ENCODE data around the gene CEP85L. TPM values are rescaled to one million over a fixed set of nuclear protein-coding genes. Genes with fewer than 3 reads are reported as not detected.
"Not testable (repeated sequence)": the region's sequence is repeated elsewhere in the genome, so short reads cannot be mapped to it uniquely, and the experiment has no call there.

Gene CEP85L
- total and polyA plus RNA-seq, 2 experiments from 2014 or later: 9.1 to 10.1 TPM

DNA sequence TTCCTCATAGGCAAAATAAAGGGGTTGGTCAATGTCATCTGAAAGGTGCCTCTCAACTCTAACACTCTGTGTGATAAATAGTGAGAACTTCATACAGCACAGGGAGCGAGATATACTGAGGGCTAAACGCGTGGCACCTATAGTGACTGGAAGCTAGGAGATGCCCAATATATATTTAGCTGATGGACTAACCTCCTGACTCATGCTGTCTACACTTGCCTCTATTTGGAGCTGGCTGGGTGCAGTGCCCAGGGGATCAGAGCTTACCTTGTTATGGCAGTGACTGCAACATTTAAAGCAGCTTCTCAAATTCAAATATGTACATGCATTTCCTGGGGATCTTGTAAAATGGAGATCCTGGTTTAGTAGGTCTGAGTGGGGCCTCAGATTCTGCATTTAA lies 214.9 kb downstream of the CEP85L start (continued):
- TF ChIP-seq, protein P1, sequence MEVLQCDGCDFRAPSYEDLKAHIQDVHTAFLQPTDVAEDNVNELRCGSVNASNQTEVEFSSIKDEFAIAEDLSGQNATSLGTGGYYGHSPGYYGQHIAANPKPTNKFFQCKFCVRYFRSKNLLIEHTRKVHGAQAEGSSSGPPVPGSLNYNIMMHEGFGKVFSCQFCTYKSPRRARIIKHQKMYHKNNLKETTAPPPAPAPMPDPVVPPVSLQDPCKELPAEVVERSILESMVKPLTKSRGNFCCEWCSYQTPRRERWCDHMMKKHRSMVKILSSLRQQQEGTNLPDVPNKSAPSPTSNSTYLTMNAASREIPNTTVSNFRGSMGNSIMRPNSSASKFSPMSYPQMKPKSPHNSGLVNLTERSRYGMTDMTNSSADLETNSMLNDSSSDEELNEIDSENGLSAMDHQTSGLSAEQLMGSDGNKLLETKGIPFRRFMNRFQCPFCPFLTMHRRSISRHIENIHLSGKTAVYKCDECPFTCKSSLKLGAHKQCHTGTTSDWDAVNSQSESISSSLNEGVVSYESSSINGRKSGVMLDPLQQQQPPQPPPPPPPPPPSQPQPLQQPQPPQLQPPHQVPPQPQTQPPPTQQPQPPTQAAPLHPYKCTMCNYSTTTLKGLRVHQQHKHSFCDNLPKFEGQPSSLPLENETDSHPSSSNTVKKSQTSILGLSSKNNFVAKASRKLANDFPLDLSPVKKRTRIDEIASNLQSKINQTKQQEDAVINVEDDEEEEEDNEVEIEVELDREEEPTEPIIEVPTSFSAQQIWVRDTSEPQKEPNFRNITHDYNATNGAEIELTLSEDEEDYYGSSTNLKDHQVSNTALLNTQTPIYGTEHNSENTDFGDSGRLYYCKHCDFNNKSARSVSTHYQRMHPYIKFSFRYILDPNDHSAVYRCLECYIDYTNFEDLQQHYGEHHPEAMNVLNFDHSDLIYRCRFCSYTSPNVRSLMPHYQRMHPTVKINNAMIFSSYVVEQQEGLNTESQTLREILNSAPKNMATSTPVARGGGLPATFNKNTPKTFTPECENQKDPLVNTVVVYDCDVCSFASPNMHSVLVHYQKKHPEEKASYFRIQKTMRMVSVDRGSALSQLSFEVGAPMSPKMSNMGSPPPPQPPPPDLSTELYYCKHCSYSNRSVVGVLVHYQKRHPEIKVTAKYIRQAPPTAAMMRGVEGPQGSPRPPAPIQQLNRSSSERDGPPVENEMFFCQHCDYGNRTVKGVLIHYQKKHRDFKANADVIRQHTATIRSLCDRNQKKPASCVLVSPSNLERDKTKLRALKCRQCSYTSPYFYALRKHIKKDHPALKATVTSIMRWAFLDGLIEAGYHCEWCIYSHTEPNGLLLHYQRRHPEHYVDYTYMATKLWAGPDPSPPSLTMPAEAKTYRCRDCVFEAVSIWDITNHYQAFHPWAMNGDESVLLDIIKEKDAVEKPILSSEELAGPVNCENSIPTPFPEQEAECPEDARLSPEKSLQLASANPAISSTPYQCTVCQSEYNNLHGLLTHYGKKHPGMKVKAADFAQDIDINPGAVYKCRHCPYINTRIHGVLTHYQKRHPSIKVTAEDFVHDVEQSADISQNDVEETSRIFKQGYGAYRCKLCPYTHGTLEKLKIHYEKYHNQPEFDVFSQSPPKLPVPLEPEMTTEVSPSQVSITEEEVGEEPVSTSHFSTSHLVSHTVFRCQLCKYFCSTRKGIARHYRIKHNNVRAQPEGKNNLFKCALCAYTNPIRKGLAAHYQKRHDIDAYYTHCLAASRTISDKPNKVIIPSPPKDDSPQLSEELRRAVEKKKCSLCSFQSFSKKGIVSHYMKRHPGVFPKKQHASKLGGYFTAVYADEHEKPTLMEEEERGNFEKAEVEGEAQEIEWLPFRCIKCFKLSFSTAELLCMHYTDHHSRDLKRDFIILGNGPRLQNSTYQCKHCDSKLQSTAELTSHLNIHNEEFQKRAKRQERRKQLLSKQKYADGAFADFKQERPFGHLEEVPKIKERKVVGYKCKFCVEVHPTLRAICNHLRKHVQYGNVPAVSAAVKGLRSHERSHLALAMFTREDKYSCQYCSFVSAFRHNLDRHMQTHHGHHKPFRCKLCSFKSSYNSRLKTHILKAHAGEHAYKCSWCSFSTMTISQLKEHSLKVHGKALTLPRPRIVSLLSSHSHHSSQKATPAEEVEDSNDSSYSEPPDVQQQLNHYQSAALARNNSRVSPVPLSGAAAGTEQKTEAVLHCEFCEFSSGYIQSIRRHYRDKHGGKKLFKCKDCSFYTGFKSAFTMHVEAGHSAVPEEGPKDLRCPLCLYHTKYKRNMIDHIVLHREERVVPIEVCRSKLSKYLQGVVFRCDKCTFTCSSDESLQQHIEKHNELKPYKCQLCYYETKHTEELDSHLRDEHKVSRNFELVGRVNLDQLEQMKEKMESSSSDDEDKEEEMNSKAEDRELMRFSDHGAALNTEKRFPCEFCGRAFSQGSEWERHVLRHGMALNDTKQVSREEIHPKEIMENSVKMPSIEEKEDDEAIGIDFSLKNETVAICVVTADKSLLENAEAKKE (CRISPR knock-in tag; IDR thresholded peaks at IDR 0.05): no peak
- TF ChIP-seq ZNF114 (CRISPR knock-in tag; IDR thresholded peaks at IDR 0.05) (no peak), CREB1 (CRISPR knock-in tag; IDR thresholded peaks at IDR 0.05; ENCODE audit: low read depth) (no peak), REST (IDR thresholded peaks at IDR 0.05; ENCODE audit: unreplicated experiment) (no peak), JUNB (IDR thresholded peaks at IDR 0.05; ENCODE audit: unreplicated experiment) (no peak), STAT1 (IDR thresholded peaks at IDR 0.05; ENCODE audit: unreplicated experiment) (no peak), EZH2 (IDR thresholded peaks at IDR 0.05; ENCODE audit: low read depth, unreplicated experiment) (no peak), NANOG (IDR thresholded peaks at IDR 0.05; ENCODE audit: borderline replicate concordance) (no peak)
- TF ChIP-seq, protein P2, sequence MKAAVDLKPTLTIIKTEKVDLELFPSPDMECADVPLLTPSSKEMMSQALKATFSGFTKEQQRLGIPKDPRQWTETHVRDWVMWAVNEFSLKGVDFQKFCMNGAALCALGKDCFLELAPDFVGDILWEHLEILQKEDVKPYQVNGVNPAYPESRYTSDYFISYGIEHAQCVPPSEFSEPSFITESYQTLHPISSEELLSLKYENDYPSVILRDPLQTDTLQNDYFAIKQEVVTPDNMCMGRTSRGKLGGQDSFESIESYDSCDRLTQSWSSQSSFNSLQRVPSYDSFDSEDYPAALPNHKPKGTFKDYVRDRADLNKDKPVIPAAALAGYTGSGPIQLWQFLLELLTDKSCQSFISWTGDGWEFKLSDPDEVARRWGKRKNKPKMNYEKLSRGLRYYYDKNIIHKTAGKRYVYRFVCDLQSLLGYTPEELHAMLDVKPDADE (IDR thresholded peaks at IDR 0.05): no peak

DNA sequence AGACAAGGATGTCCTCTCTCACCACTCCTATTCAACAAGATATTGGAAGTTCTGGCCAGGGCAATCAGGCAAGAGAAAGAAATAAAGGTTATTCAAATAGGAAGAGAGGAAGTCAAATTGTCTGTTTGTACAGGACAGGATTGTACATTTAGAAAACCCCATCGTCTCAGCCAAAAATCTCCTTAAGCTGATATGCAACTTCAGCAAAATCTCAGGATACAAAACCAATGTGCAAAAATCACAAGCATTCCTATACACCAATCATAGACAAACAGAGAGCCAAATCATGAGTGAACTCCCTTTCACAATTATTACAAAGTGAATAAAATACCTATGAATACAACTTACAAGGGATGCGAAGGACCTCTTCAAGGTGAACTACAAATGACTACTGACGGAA lies 217.2 kb downstream of the CEP85L start:
- H3K27me3 Mint-ChIP-seq (ENCODE audit: insufficient read depth, low read depth, poor library complexity): not testable (repeated sequence)

GRCh38 chr6:118421312-118421711 lies 230.1 kb downstream of the CEP85L start:
- H3K4me1 ChIP-seq (ENCODE audit: insufficient read depth); H3K27me3 ChIP-seq (ENCODE audit: insufficient read depth); H3K4me2 ChIP-seq; H3K36me3 ChIP-seq (ENCODE audit: insufficient read depth); H3K27ac Mint-ChIP-seq; H4K20me1 ChIP-seq (replicated peaks; ENCODE audit: insufficient read depth); ATAC-seq; H3F3A ChIP-seq (replicated peaks; ENCODE audit: low read depth); H3K27me3 Mint-ChIP-seq (ENCODE audit: insufficient read depth, low read depth, poor library complexity); H3K27ac ChIP-seq (ENCODE audit: low read depth); H3K36me3 Mint-ChIP-seq (ENCODE audit: low read depth); H3K4me3 ChIP-seq; H3K4me3 Mint-ChIP-seq; H3K4me1 Mint-ChIP-seq; H3K9me2 ChIP-seq (ENCODE audit: insufficient read depth); H3K79me2 ChIP-seq (replicated peaks; ENCODE audit: insufficient read depth): not testable (repeated sequence)
- peak; percentile 14 for DNase-seq (ENCODE audit: low spot score)
- 0 out of 2 replicates have a peak overlapping the region, but pooled peaks have one; percentile 63 for H2AFZ ChIP-seq
- H3K9me3 Mint-ChIP-seq: peaks cover 15% of the 10 kb centered on the region

More for the DNA sequence above, 217.2 kb downstream of the CEP85L start:
- not testable (repeated sequence) for H3K9me2 ChIP-seq (ENCODE audit: insufficient read depth); H3K4me1 Mint-ChIP-seq; H3K4me1 ChIP-seq (ENCODE audit: insufficient read depth); H3K27ac Mint-ChIP-seq; H3K79me2 ChIP-seq (replicated peaks; ENCODE audit: insufficient read depth); H3K4me3 ChIP-seq; H3K36me3 Mint-ChIP-seq (ENCODE audit: low read depth); H3K4me2 ChIP-seq; H2AFZ ChIP-seq; H4K20me1 ChIP-seq (replicated peaks; ENCODE audit: insufficient read depth); H3F3A ChIP-seq (replicated peaks; ENCODE audit: low read depth); ATAC-seq; H3K27ac ChIP-seq (ENCODE audit: low read depth); H3K36me3 ChIP-seq (ENCODE audit: insufficient read depth); DNase-seq (ENCODE audit: low spot score); H3K4me3 Mint-ChIP-seq; H3K27me3 ChIP-seq (ENCODE audit: insufficient read depth)
- H3K9me3 Mint-ChIP-seq: peaks cover 19% of the 10 kb centered on the region
